HCT116 (cell line): ENCODE data around the gene SNAPC2.

ENCODE experiments used
- CTCF ChIP-seq, 3 experiments: fragments of 200-600 bp in 1 of 3; sonication (generic) in 1 of 3; IDR thresholded peaks in 2 of 3; conservative IDR thresholded peaks in 1 of 3; 2 replicates each; pipeline ENCODE4 v1.5.1; 2012 to 2017; ENCODE audit warnings: low read depth in 2 of 3, low read length in 2 of 3, antibody characterized with exemption in 1 of 3, borderline replicate concordance in 1 of 3, control low read depth in 1 of 3, mild to moderate bottlenecking in 1 of 3, mixed read lengths in 1 of 3, mixed run types in 1 of 3, moderate library complexity in 1 of 3; ENCODE audit not compliant: insufficient read depth in 1 of 3
- EZH2 ChIP-seq: fragments of 200-600 bp; sonication (generic); IDR thresholded peaks from 2 replicates; pipeline ENCODE4 v1.6.1; 2017; ENCODE audit warnings: antibody characterized with exemption, mixed run types
- EZH2phosphoT487 ChIP-seq: fragments of 200-600 bp; IDR thresholded peaks from 2 replicates; pipeline ENCODE4 v1.6.1; 2018; ENCODE audit warnings: antibody characterized with exemption, borderline replicate concordance
- JUND ChIP-seq: IDR thresholded peaks from 2 replicates; pipeline ENCODE4 v1.6.1; 2012
- MAX ChIP-seq: IDR thresholded peaks from 2 replicates; pipeline ENCODE4 v1.6.1; 2012
- POLR2A ChIP-seq: IDR thresholded peaks from 2 replicates; pipeline ENCODE4 v1.7.0; 2011; ENCODE audit warnings: borderline replicate concordance; ENCODE audit not compliant: insufficient read depth, insufficient read length; ENCODE audit errors: extremely low read depth
- POLR2AphosphoS5 ChIP-seq: IDR thresholded peaks from 2 replicates; pipeline ENCODE4 v1.6.1; 2011; ENCODE audit warnings: mild to moderate bottlenecking, low read depth, low read length, moderate library complexity
- RAD21 ChIP-seq: IDR thresholded peaks from 2 replicates; pipeline ENCODE4 v1.6.1; 2012; ENCODE audit warnings: low read depth, mild to moderate bottlenecking
- YY1 ChIP-seq: IDR thresholded peaks from 2 replicates; pipeline ENCODE4 v1.6.1; 2011; ENCODE audit warnings: low read length, low read depth, moderate library complexity, mild to moderate bottlenecking; ENCODE audit not compliant: insufficient replicate concordance; ENCODE audit errors: extremely low read depth
- ZBTB33 ChIP-seq: IDR thresholded peaks from 2 replicates; pipeline ENCODE4 v1.6.1; 2011; ENCODE audit warnings: mild to moderate bottlenecking, low read length, moderate library complexity; ENCODE audit not compliant: insufficient replicate concordance; ENCODE audit errors: extremely low read depth
- ZNF274 ChIP-seq: fragments of 200-500 bp; sonication (Bioruptor generic); IDR thresholded peaks from 2 replicates; pipeline ENCODE4 v1.6.1; 2014; ENCODE audit warnings: mild to moderate bottlenecking, low read depth, low read length, inconsistent platforms

GRCh38 chr19:7885818-7886217, 34.3 kb upstream of the SNAPC2 start:
- no peak for TF ChIP-seq POLR2AphosphoS5
- no peak for TF ChIP-seq MAX
- no peak for TF ChIP-seq RAD21
- TF ChIP-seq POLR2A, result no peak
- no peak for TF ChIP-seq ZBTB33
- TF ChIP-seq JUND, result no peak
- no peak for TF ChIP-seq CTCF (IDR thresholded peaks at IDR 0.05 in 2 of 3, conservative IDR thresholded peaks at IDR 0.05 in 1 of 3; ENCODE audit: borderline replicate concordance in 1 of 3, insufficient read depth in 1 of 3, low read depth in 2 of 3, low read length in 2 of 3)
- no peak for TF ChIP-seq YY1
- no peak for TF ChIP-seq EZH2
- TF ChIP-seq EZH2phosphoT487, result no peak
- no peak for TF ChIP-seq ZNF274
